Chondrocyte (in vitro differentiated cells): ENCODE measurements around the gene SH3RF1. TPM values are rescaled to one million over a fixed set of nuclear protein-coding genes. Genes with fewer than 3 reads are reported as not detected.

Source experiments
- DNase-seq: peaks from one replicate; pipeline ENCODE4 v3.0.0; 2021; ENCODE audit warnings: mixed read lengths, low spot score
- H3K27ac Mint-ChIP-seq: one replicate; pipeline ENCODE4 v1.8.0; 2021; ENCODE audit warnings: mild to moderate bottlenecking, moderate library complexity, mixed read lengths; ENCODE audit not compliant: unreplicated experiment
- H3K27me3 Mint-ChIP-seq: 2 replicates; pipeline ENCODE4 v1.8.0; 2021; ENCODE audit warnings: low read depth, mixed read lengths
- H3K36me3 Mint-ChIP-seq: 2 replicates; pipeline ENCODE4 v1.8.0; 2021; ENCODE audit warnings: low read depth, mixed read lengths
- H3K4me1 Mint-ChIP-seq: 2 replicates; pipeline ENCODE4 v1.8.0; 2021; ENCODE audit warnings: low read depth, mild to moderate bottlenecking, mixed read lengths
- H3K4me3 Mint-ChIP-seq: one replicate; pipeline ENCODE4 v1.8.0; 2021; ENCODE audit warnings: mild to moderate bottlenecking, moderate library complexity, mixed read lengths; ENCODE audit not compliant: unreplicated experiment
- H3K9me3 Mint-ChIP-seq: 2 replicates; pipeline ENCODE4 v1.8.0; 2021; ENCODE audit warnings: low read depth, mixed read lengths
- CTCF ChIP-seq: fragments of 200-600 bp; sonication (generic); IDR thresholded peaks from 2 replicates; pipeline ENCODE4 v1.5.0; 2021; ENCODE audit warnings: antibody characterized with exemption, mild to moderate bottlenecking, moderate library complexity
- total RNA-seq: library from RNA; stranded (reverse); gene quantifications from 3 replicates; pipeline ENCODE4 v1.2.1, GENCODE V29; 2021

The SH3RF1 gene
- total RNA-seq, 1 donor from 2014 or later: 25.2 TPM

- TF ChIP-seq CTCF: no peak
- H3K4me3 Mint-ChIP-seq: no peak overlapping the region
- peaks cover 37% of the 10 kb centered on the region for H3K4me1 Mint-ChIP-seq
- peaks cover 6% of the 10 kb centered on the region for H3K36me3 Mint-ChIP-seq
- H3K9me3 Mint-ChIP-seq: no peaks in the 10 kb centered on the region
- H3K27me3 Mint-ChIP-seq: no peaks in the 10 kb centered on the region
- H3K27ac Mint-ChIP-seq: no peak overlapping the region
- no peak for DNase-seq
Measured at GRCh38 chr4:169148885-169149284, 121.9 kb downstream of the SH3RF1 start.

- peak overlapping the region; percentile 59 for H3K27ac Mint-ChIP-seq
- no peak for DNase-seq
- H3K9me3 Mint-ChIP-seq: no peaks in the 10 kb centered on the region
- peaks cover 2% of the 10 kb centered on the region for H3K36me3 Mint-ChIP-seq
- TF ChIP-seq CTCF: no peak
- H3K4me3 Mint-ChIP-seq: no peak overlapping the region
- H3K27me3 Mint-ChIP-seq: no peaks in the 10 kb centered on the region
- peaks cover 38% of the 10 kb centered on the region for H3K4me1 Mint-ChIP-seq
Measured at GRCh38 chr4:169147191-169147590, 123.6 kb downstream of the SH3RF1 start.

GRCh38 chr4:169144061-169144600 lies 126.6 kb downstream of the SH3RF1 start:
- no peak overlapping the region for H3K4me3 Mint-ChIP-seq
- H3K9me3 Mint-ChIP-seq: no peaks in the 10 kb centered on the region
- no peak for DNase-seq
- H3K27ac Mint-ChIP-seq: no peak overlapping the region
- peaks cover 17% of the 10 kb centered on the region for H3K4me1 Mint-ChIP-seq
- H3K27me3 Mint-ChIP-seq: no peaks in the 10 kb centered on the region
- H3K36me3 Mint-ChIP-seq: no peaks in the 10 kb centered on the region
- no peak for TF ChIP-seq CTCF

GRCh38 chr4:169143335-169143734 lies 127.4 kb downstream of the SH3RF1 start:
- no peak overlapping the region for H3K4me3 Mint-ChIP-seq
- peaks cover 17% of the 10 kb centered on the region for H3K4me1 Mint-ChIP-seq
- no peak for DNase-seq
- H3K36me3 Mint-ChIP-seq: no peaks in the 10 kb centered on the region
- H3K27ac Mint-ChIP-seq: no peak overlapping the region
- no peaks in the 10 kb centered on the region for H3K27me3 Mint-ChIP-seq
- no peak for TF ChIP-seq CTCF
- no peaks in the 10 kb centered on the region for H3K9me3 Mint-ChIP-seq

GRCh38 chr4:169142906-169143305 lies 127.8 kb downstream of the SH3RF1 start:
- no peaks in the 10 kb centered on the region for H3K36me3 Mint-ChIP-seq
- no peak overlapping the region for H3K27ac Mint-ChIP-seq

More at GRCh38 chr4:169142906-169143305, 127.8 kb downstream of the SH3RF1 start:
- Mint-ChIP-seq H3K9me3 (no peaks in the 10 kb centered on the region), H3K27me3 (no peaks in the 10 kb centered on the region), H3K4me3 (no peak overlapping the region), H3K4me1 (peaks cover 17% of the 10 kb centered on the region)
- DNase-seq: no peak
- TF ChIP-seq CTCF: no peak
